LNCAP (cell line): ENCODE measurements around the gene KYNU.

Experiments used
- TF ChIP-seq, protein P1 (sequence below): fragments of 450-650 bp; IDR thresholded peaks from 2 replicates; pipeline ENCODE4 v1.5.1; 2017; ENCODE audit warnings: mild to moderate bottlenecking

KYNU gene

DNA sequence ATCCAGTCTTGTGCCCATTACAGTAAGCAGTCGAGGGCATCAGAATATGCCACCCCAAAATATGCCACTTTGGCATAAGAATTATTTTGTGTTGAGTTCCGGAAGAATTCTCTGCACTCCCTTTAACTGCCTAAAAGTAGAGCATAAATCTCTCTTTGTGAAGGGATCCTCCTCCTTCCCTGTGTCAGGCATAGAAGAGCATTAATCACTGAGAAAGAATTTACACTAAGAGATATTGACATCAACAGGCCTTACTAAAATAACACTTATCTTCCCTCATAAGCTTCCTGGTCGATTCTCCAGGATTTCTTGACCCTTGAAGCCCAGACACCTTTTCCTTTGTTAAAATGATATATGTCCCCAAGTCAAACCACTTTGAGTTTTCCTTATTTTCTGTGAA is 27.6 kb upstream of the KYNU start:
- TF ChIP-seq, protein P1, sequence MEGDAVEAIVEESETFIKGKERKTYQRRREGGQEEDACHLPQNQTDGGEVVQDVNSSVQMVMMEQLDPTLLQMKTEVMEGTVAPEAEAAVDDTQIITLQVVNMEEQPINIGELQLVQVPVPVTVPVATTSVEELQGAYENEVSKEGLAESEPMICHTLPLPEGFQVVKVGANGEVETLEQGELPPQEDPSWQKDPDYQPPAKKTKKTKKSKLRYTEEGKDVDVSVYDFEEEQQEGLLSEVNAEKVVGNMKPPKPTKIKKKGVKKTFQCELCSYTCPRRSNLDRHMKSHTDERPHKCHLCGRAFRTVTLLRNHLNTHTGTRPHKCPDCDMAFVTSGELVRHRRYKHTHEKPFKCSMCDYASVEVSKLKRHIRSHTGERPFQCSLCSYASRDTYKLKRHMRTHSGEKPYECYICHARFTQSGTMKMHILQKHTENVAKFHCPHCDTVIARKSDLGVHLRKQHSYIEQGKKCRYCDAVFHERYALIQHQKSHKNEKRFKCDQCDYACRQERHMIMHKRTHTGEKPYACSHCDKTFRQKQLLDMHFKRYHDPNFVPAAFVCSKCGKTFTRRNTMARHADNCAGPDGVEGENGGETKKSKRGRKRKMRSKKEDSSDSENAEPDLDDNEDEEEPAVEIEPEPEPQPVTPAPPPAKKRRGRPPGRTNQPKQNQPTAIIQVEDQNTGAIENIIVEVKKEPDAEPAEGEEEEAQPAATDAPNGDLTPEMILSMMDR: no peak

DNA sequence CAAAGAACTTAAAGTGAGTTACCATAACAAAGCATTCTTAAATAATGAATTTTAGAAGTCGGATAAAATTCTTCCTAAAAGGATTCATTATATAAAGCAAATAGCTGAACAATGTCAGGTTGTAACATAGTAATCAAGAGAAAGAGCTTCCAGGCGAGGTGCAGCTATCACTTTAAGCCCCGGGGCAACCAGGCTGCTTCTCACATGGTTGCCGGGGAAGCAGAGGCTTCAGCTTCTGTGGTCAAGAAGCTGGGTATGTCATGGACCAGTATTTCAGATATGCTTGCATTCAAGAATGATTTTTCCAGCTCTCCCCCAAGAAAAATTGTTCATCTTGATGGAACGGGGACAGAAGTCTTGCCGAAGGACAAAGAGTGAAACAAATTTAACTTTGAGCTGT is 23.6 kb upstream of the KYNU start:
- TF ChIP-seq, protein P1: no peak

DNA sequence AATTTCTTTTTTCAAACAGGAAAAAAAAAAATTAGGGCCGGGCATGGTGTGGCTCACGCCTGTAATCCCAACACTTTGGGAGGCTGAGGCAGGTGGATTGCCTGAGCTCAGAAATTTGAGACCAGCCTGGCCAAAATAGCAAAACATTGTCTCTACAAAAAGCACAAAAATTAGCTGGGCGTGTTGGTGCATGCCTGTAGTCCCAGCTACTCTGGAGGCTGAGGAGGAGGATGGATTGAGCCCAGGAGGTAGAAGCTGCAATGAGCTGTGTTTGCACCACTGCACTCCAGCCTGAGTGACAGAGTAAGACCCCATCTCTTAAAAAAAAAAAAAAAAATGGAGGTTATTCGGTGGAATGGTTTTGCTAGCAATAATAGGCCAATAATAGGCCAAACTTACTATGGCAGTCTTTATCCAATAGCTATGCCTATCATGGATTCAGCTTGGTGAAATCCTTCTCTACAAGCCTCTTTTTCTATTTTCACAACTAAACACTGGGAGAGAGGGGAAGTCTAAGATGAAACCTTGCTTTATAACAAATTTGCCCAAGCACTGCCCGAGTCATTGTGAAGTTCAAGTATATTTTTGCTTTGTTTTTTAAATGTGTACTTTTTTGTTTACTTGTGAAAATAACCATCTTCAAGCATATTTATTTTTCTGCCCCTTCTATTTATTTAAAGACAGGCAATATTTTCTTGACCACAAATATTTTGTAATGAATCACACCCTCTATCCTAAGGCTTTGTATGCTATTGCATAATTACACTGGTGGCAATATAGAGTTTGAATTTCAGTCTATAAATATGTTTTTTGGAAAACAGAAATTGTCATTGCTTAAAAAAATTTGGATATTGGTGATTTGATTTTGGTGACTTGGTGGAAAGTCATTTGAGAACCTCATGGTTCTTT is 20.0 kb upstream of the KYNU start:
- TF ChIP-seq, protein P1: no peak

GRCh38 chr2:142858961-142859360 is 18.5 kb upstream of the KYNU start:
- TF ChIP-seq, protein P1: no peak

- TF ChIP-seq, protein P1: no peak
Measured at GRCh38 chr2:142862299-142862698, 15.2 kb upstream of the KYNU start.

GRCh38 chr2:142862847-142863246 is 14.6 kb upstream of the KYNU start:
- TF ChIP-seq, protein P1: no peak

GRCh38 chr2:142863485-142863961 is 13.9 kb upstream of the KYNU start:
- TF ChIP-seq, protein P1: no peak
